Measurements from ENCODE around the gene MYOT. TPM values are rescaled to one million over a fixed set of nuclear protein-coding genes. Genes with fewer than 3 reads are reported as not detected.
"Not testable (repeated sequence)": the region's sequence is repeated elsewhere in the genome, so short reads cannot be mapped to it uniquely, and the experiment has no call there.

Gene MYOT
- polyA plus RNA-seq, 4 donors, result 1.4 to 1.7 (median 1.6) TPM

DNA sequence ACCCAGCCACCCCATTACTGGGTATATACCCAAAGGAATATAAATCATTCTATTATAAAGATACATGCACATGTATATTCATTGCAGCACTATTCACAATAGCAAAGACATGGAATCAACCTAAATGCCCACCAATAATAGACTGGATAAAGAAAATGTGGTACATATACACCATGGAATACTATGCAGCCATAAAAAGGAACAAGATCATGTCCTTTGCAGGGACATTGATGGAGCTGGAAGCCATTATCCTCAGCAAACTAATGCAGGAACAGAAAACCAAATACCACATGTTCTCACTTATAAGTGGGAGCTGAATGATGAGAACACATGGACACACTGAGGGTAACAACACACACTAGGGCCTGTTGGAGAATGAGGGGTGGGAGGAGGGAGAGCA, 14.5 kb upstream of the MYOT start:
- not testable (repeated sequence) for DNase-seq (ENCODE audit: low read depth in 4 of 4, low spot score in 3 of 4)

GRCh38 chr5:137856201-137856600, 11.5 kb upstream of the MYOT start:
- DNase-seq (ENCODE audit: low read depth in 4 of 4, low spot score in 3 of 4), result no peak

GRCh38 chr5:137856916-137857862, 10.5 kb upstream of the MYOT start:
- DNase-seq (ENCODE audit: low read depth in 4 of 4, low spot score in 3 of 4), result no peak

- no peak for DNase-seq (ENCODE audit: low read depth in 4 of 4, low spot score in 3 of 4)
Observed at GRCh38 chr5:137858223-137858916, 9.3 kb upstream of the MYOT start.

GRCh38 chr5:137858954-137859353, 8.7 kb upstream of the MYOT start:
- no peak for DNase-seq (ENCODE audit: low read depth in 4 of 4, low spot score in 3 of 4)

DNA sequence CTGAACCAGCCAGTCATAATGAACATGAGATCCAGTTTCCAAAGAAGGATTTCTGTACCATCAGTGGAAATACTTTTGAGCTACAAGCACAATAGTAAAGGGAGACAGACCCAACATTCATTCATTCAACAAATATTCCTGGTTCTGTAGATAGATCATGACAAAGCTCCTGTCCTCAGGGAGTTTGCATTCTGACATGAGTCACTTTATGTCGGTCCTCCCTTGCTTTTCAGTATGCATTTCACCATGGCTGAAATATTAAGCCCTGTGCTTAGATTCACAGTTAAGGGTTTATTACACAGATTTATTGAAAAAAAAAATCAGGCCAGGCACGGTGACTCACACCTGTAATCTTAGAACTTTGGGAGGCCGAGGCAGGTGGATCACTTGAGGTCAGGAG, 5.4 kb upstream of the MYOT start:
- no peak for DNase-seq (ENCODE audit: low read depth in 4 of 4, low spot score in 3 of 4)

DNA sequence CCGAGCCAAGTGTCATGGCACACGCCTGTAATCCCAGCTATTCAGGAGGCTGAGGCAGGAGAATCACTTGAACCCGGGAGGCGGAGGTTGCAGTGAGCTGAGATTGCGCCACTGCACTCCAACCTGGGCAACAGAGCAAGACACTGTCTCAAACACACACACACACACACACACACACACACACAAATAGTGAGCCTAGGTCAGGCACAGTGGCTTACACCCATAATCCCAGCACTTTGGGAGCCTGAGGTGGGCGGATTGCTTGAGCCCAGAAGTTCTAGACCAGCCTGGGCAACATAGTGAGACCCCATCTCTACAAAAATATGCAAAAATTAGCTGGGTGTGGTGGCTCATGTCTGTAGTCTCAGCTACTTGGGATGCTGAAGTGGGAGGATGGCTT, 4.0 kb upstream of the MYOT start:
- DNase-seq (ENCODE audit: low read depth in 4 of 4, low spot score in 3 of 4), result not testable (repeated sequence)

DNA sequence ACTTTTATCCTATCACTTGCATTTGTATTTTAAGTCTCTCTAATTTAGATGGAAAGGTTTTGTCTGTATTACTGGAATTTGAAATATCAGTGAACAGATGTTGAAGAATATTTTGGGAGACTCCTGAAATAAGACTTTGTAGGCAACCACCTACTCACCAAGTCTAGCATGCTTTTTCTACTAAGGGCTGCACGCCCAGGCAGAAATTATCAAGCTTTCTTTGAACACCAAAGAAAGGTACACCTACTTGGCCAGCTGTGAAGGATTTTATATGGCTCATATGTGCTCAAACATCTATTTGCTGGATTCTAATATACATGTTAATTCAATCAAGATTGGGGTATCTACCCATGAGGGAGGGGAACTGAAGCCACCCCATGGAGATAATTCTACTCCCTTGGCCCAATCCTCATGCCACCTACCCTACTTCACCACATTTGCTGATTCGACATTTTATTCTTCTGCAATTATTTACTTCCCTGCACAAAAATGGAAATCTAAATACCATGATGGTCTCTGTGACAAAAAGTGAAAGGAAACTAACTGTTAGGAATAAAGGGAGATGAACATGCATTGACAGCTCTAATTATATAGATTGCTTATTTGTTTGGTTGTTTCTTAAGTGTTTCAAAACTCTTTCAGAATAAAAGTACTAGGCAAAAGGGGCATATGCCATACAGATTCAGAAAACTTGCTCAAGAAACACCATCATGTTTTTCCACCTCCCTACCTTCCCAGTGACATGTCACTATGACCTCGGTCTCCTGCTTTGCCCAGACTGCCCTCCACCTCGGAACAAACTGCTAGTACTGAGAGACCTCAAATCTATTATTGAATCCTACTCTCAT, 895 bp upstream of the MYOT start:
- DNase-seq (ENCODE audit: low read depth in 4 of 4, low spot score in 3 of 4), result no peak

DNA sequence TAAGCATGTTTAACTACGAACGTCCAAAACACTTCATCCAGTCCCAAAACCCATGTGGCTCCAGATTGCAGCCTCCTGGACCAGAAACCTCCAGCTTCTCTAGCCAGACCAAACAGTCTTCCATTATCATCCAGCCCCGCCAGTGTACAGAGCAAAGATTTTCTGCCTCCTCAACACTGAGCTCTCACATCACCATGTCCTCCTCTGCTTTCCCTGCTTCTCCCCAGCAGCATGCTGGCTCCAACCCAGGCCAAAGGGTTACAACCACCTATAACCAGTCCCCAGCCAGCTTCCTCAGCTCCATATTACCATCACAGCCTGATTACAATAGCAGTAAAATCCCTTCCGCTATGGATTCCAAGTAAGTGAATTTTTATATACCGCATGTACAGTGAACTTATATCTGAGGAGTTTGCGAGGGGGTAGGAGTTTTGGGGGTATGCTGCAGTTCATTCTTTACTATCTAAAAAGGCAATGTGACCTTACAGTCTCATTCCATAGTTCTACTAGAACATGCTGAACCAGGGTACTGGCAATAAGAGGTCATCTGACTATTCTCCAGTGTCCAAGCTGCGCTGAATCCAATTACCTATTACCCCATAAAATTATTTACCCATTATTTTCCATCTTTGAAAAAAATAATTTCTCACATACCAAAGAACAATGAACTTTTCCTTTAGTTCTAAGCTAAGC, 3.1 kb downstream of the MYOT start:
- DNase-seq (ENCODE audit: low read depth in 4 of 4, low spot score in 3 of 4), result no peak

GRCh38 chr5:137871571-137871970, 3.9 kb downstream of the MYOT start:
- no peak for DNase-seq (ENCODE audit: low read depth in 4 of 4, low spot score in 3 of 4)

- DNase-seq (ENCODE audit: low read depth in 4 of 4, low spot score in 3 of 4), result no peak
Observed at GRCh38 chr5:137872466-137872865, 4.8 kb downstream of the MYOT start.

- no peak for DNase-seq (ENCODE audit: low read depth in 4 of 4, low spot score in 3 of 4)
Observed at GRCh38 chr5:137876101-137876500, 8.4 kb downstream of the MYOT start.

DNA sequence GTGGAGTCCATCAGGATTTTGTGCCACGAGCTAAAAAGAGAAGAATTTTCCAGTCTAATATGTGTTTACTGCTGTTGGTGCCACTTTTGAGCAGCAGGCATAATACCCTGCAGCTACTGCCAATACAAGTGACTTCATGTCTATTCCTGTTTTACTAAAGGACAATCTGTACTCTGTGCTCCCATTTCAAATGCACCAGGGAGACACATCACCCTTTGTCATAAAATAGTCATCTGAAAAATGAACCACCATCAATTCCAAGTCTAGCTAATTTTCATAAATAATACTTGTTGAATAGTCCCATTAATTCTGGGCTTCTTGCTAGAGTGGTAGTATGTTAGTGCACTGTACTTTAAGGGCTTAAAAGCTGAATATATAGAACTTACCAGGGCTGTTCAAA, 12.7 kb downstream of the MYOT start:
- DNase-seq (ENCODE audit: low read depth in 4 of 4, low spot score in 3 of 4), result no peak

DNA sequence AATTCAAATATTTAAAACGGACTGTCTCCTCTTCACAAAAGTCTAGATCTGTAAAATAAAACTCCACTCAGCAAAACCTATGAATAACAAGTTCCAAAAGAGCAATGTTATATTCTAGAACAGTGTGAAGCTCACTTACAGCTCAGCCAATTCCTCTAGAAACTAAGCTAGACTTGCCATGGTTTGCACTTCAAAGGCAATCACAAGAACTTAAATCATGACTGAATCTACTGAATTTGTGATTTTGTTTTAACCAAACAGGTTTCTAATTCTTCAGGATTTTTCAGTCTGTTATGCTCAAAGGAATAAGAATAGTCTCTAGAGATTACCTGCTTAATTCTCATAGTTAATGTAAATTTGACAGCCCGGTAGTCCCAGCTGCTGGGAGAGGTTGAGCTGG, 20.2 kb downstream of the MYOT start:
- DNase-seq (ENCODE audit: low read depth in 4 of 4, low spot score in 3 of 4), result no peak

DNA sequence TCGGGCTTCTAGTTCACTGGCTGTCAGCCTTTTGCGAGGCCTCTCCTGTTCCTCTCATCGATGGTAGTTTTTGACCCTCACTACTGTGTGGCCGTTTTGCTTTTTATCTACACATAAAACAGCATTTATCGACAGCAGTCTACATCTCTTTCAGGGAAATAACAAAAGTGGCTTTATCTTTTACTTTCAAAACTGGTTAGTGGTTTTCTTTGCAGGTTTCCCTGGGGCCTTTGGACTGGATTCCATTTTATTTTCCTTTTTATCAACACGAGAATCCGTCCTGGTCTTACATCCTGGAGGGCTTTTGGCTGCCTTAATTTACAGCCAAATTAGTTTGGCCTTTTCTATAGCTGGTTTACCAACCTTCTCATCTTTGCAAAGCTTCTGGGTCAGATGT, 20.8 kb downstream of the MYOT start:
- no peak for DNase-seq (ENCODE audit: low read depth in 4 of 4, low spot score in 3 of 4)

- DNase-seq (ENCODE audit: low read depth in 4 of 4, low spot score in 3 of 4), result peak; percentile 73 to 75 (median 74)
Observed at GRCh38 chr5:137888863-137889759, 21.5 kb downstream of the MYOT start, which contains the start of gene PKD2L2. PKD2L2 (plus strand) TSS chr5:137889457; CDS start chr5:137889492, 35 bp downstream.

GRCh38 chr5:137890845-137891244, 23.2 kb downstream of the MYOT start:
- DNase-seq (ENCODE audit: low read depth in 4 of 4, low spot score in 3 of 4), result no peak

DNA sequence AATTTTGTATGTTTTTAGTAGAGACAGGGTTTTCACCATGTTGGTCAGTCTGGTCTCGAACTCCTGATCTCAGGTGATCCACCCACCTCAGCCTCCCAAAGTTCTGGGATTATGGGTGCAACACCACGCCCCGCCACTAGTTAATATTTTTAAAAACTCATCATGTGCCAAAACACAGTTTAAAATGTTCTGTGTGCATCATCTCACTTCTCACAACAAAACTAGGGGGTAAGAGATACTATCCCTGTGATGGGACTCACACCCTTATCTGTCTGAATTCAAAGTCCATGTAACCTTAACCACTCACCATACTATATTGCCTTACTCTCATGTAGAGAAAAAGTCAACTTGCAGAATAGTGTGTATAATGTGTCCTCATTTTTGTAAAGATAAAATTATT, 24.2 kb downstream of the MYOT start:
- no peak for DNase-seq (ENCODE audit: low read depth in 4 of 4, low spot score in 3 of 4)

DNA sequence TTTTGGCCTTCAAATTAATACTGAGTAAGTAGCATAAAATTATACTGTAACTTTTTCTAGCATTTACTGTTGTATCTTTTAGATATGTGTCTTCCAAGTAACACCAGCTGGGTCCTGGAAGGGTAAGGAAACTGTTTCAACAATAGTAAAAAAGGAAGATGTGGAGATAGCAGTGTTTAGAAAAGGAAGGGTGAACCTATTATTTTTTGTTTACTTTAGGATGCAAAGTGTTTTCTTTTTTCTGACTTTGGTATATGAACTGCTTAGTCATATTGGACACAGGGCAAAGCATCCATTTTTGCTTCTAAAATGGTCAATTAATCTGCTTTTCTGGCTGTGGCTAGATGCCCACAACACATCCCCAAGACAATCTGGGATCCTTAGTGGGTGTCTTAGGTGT, 26.9 kb downstream of the MYOT start:
- no peak for DNase-seq (ENCODE audit: low read depth in 4 of 4, low spot score in 3 of 4)

Measured in right renal pelvis (tissue), 4 donors.